CD4-positive, alpha-beta T cell treated with Interferon alpha-2 for 1 hour (primary cell): ENCODE measurements around the gene TBCB.
"Not testable (repeated sequence)": the region's sequence is repeated elsewhere in the genome, so short reads cannot be mapped to it uniquely, and the experiment has no call there.

ENCODE experiments used
- DNase-seq, 2 donors: peaks; one replicate each; pipeline ENCODE4 v3.0.0-alpha.2; 2020 to 2022

TBCB gene

DNA sequence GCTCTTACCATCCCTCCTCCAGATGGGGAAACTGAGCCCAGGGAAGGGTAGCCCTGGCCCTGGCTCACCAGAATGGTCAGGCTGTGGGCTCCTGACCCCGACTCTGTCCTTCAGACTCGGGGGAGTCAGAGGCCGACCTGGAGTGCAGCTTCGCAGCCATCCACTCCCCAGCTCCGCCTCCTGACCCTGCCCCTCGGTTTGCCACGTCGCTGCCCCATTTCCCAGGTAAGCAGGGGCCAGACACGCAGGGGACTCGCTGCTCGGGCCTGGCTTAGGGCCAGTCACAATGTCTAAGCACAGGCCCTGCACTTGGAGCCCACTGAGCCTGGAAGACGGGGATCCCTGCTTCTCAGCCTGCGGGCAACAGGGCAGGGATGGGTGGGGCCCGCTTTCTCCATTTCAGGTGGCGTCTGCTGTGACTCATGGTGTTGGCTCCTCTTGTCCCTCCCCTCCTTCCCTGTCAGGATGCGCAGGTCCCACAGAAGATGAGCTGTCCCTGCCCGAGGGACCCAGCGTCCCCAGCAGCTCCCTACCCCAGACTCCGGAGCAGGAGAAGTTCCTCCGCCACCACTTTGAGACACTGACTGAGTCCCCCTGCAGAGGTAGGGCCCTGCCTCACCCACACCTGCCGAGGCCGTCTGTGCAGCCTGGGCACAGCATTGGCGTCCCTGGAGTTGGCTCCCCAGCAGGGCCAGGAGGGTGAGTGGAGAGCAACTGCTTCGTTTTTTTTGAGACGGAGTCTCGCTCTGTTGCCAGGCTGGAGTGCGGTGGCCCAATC lies 13.5 kb upstream of the TBCB start:
- DNase-seq: no peak

DNA sequence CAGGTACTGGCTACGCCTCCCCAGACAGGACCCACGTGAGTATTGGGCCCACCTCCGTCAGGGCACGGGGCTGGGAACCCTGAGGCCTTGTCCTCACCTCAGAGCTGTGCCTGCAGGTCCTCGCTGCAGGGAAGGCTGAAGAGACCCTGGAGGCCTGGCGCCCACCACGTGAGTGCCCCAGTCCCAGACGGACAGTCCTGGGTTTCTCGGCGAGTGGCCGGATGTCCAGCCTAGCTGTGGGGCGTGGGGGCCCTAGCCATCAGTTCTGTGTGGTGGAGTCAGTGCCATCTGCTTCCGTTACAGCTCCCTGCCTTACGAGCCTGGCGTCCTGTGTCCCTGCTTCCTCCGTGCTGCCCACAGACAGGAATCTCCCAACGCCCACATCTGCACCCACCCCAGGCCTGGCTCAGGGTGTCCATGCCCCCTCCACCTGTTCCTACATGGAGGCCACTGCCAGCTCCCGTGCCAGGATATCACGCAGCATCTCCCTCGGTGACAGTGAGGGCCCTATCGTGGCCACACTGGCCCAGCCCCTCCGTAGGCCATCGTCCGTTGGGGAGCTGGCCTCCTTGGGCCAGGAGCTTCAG lies 12.1 kb upstream of the TBCB start:
- no peak for DNase-seq

DNA sequence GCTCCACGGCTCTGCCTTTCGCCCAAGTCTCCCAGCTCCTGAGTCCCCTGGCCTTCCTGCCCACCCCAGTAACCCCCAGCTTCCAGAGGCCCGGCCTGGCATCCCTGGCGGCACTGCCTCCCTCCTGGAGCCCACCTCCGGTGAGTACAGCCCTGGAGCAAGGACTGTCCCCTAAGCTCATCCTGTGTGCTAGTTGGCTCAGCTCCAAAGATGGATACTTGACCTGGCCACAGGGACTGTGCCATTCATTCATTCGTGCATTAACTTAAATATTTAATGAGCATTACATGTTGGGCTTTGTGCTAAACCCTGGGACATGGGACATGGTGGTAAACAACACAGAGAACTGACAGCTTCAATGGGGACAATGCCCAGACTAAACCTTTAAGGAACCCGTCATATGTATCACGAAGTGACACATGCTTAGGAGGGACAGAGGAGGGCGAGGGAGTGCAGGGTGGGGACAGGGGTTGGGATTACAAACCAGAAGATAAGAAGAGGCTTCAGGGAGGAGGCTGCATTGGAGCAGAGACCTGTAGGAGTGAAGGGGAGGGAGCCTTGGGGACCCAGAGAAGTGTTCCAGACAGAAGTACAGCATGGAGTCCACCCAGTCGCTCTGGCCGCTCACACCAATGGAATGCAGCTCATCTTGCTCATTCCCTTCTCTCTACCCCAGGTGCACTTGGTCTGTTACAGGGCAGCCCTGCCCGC lies 11.3 kb upstream of the TBCB start:
- DNase-seq: no peak

DNA sequence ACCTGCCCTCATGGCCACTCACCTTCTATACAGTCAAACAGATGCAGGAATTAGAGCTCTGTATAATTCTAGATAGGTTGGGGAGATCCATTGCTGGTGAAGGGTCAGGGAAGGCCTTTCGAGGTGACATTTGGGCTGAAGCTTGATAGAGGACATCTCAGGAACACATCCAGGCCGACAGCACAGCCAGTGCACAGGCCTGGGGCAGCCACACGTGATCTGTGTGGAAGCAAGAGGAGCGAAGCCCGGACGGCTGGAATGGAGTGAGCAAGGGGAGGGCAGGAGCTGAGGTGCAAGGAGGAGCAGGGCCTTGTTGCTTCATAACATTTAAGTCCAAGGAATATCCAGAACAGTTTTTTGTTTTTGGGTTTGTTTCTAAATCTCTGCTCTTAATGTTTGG lies 8.8 kb upstream of the TBCB start:
- no peak for DNase-seq

DNA sequence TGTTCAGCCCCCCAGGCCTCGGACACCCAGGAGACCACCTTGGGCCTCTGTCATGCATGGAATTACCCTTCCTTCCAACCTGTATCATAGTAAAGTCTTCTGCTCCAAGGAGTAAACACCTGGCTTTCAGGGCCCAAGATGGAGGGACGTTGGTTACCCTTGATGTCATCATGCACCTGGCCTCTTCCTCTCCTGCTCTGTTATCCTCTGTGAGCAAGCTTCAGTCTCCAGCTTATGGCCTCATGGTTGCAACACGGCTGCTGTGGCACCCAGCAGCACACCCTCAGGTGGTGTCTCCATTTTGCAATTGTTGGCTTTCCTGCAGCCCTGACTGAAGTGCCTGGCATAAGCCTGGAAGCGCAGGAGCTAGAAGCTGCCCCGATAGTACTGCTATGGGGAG lies 8.3 kb upstream of the TBCB start:
- DNase-seq: no peak

DNA sequence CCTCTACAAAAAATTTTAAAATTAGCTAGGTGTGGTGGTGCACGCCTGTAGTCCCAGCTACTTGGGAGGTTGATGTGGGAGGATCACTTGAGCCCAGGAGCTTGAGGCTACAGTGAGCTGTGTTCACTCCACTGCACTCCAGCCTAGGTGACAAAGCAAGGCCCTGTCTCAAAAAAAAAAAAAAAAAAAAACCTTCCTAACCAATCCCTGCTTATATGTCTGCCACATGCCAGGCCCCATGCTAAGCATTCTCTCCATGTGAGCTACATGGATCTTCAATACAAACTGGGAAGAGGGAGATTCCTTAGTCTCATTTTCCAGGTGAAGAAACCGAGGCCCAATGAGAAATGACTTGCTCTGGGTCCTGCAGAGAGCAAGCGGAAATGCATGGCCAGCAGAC lies 6.6 kb upstream of the TBCB start:
- DNase-seq: no peak

DNA sequence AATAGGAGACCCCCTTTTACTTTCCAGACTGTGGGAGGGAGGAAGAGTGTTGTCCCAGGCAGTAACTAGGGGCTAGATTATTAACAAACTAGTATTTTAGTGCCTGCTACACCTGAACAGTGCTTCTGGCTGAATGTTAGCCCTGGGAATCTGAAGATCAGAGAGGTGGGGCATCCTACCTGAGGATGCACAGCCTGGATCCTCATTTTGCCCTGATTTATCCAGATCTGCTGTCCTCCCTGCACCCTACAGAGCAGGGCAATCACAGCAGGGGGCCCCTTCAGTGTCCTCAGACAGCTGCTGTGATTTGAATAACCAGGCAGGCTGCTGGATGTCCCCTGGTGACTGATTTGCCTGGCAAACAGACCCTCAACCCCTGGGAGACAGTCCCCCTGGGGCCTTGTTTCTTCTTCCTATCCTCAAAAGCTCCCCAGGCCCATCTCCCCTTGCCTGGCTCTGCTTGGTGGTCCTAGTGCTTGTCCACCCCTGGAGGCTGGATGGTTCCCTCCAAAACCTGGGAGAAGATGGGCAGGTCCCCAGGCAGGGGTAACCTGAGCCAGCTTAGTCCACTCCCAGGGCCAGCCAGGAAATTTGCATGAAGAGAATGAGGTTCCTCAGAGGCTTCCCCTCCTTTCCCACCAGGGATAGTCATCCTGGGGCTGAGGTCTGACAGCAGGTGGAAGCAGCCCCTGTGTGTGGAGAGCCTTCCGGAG lies 4.6 kb upstream of the TBCB start, which contains the start of gene OVOL3:
Gene OVOL3, plus strand, starts transcription at position 657 of the 713 bp plus-strand sequence. CDS start 60 bp downstream, outside the sequence.
- DNase-seq: no peak

DNA sequence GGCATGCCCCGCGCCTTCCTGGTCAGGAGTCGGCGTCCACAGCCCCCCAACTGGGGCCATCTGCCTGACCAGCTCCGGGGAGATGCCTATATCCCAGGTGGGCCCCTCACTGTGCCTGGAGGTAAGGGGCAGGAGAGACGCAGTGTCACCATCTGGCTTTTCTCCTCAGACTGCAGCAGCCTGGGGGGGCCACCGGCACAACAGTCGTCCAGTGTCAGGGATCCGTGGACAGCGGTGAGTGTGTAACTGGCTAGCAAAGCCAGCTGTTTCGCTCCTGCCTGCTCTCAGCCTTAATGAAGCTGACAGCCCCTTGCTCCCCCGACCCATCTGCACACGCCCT lies 4.1 kb upstream of the TBCB start:
- DNase-seq: no peak

DNA sequence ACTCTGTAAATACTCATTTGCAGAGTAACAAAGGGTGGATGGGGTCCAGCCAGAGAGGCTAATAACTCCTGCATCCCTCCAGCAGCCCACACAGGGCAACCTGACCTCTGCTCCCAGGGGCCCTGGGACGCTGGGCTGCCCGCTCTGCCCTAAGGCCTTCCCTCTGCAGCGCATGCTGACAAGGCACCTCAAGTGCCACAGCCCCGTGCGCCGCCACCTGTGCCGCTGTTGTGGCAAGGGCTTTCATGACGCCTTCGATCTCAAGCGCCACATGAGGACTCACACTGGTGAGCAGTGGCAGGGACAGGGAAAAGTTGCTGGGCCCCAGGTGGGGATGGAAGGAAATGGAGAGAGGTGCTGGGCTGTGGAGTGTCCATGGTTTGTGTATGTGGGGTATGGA lies 2.6 kb upstream of the TBCB start:
- DNase-seq: no peak

DNA sequence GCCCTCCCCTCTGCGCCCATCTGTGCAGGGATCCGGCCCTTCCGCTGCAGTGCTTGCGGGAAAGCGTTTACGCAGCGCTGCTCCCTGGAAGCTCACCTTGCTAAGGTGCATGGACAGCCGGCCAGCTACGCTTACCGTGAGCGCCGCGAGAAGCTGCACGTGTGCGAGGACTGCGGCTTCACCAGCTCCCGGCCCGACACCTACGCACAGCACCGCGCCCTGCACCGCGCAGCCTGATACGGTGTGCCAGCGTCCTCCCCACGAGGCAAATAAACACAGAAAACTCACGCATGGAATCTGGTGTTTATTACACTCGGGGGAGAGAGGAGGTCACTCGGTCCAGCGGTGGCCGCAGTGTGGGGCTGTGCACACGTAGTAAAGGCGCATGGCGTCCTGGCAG lies 1.8 kb upstream of the TBCB start:
- DNase-seq: no peak

DNA sequence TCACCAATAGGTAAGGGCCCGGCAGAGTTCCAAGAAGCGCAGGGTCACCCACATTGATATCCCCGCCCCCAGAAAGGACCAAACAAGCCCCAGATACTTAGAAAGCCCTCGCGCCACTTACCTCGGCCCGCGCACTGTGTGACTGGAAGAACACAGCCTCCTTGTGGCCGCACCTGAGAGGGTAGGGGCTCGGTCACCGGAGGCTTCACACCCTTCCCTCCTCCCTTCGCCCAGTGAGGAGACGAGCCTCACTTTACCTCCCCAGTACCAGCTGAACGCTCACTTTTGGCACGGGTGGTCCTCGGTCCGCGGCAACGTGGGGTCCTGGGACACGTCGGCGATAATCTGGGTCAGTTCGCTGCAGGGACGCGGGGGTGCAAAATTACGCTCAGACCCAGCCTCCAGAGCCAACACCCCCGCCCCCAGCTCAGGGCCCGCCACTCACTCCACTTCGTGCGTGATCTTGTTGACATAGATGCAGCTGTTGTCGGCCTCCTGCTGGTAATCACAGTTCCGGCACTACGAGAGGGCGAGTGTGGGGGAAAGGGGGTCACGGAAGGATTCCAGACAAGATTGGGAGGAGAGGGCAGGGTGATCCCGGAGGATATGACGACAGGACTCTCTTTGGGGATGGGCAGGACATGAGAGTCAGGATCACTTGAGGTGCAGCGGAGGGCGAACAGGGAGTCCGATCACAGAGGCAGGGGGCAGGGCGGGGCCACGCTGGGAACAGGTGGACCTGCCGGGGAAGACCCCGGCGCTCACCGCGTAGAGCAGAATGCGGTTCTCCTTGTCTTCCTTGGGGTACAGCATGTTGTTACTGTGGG lies 1.2 kb upstream of the TBCB start:
- DNase-seq: peak in 1 of 2 donors; percentile 30

DNA sequence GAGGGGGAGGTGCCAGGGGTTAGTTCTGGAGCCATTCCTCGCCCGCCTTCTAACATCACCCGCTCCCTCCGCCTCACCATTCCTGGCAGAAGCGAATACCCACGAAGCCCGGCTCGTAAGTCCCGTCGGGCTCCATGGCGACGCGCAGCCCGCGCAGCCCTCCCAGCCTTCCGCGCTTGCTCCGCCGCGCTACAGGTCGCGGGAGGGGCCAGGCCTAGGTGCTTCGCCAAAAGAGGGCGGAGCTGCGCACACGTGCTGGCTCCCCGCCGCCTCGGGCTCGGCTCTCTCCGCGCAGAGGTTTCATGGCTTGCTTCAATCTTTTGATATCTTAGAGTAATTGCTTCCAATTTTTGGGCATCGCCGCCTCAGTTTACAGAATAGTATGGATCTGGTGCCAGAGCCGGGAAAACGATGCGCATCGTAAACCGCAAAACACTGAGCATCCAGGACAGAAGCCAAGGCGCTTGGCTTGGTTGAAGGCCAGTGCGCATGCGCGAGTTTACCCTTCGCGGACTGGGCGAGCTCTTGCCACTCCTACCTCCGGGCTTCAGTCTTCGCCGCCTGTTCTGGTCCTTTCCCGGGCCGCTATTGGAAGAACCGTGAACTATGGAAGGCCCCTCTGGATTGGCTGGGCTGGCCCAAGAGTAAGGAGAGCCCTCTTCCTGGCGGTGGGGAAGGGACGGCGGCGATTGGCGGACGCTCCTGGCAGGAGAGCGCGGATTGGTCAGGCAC lies 381 bp upstream of the TBCB start, which contains the start of gene POLR2I:
Gene POLR2I, minus strand, starts transcription at position 155 of the 732 bp plus-strand sequence. Its CDS starts 19 bp downstream, at position 136.
- DNase-seq: peak; percentile 100

DNA sequence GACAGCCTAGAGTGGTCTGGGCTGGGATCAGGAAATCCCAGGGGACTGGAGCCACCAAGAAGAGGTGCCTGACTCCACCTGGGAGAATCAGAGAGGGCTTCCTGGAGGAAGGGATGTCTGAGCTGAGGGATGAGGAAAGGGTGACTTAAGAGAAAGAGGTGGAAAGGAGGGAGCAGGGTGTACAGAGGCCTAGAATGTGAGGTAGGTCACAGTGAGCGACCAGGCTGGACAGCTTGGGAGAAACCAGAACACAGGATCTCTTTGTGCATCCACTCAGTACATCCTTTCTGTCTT lies 1.0 kb downstream of the TBCB start:
- DNase-seq: no peak

DNA sequence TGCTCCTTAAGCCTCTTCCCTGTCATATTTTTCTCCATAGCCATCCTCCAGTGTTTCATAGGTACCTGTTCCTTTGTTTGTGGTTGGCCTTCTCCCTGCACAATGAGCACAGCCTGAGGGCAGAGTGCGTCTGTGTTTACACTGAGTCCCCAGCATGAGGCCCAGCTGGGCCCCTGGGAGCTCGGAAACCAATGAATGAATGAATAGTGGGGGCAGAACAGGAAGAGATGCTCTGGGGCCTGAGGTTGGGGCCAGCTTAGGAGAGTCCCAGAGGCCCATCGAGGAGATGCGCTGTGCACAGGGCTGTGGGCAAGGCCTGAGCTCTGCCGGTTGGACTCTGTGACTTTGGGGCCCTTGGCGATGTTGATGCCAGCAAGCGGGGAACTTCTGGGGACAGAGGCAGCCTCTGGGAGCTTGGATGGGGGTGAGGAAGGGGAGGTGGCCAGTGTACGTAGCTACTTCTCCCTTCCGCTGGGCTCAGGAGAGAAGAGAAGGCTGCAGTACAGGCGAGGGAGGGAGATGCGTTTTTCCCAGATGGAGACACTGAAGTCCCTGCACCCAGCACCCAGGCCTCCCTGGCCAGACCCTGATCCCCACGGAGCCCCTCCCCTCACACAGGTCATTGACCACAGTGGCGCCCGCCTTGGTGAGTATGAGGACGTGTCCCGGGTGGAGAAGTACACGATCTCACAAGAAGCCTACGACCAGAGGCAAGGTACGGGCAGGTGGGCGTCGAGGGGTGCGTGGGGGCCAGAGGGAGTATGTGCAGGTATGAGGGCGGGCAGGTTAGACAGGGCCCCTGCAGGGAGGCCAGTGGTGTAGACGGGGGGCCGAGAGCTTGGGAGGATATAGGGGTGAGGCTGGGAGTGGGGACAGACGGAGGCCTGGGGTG lies 5.1 kb downstream of the TBCB start:
- DNase-seq: no peak

DNA sequence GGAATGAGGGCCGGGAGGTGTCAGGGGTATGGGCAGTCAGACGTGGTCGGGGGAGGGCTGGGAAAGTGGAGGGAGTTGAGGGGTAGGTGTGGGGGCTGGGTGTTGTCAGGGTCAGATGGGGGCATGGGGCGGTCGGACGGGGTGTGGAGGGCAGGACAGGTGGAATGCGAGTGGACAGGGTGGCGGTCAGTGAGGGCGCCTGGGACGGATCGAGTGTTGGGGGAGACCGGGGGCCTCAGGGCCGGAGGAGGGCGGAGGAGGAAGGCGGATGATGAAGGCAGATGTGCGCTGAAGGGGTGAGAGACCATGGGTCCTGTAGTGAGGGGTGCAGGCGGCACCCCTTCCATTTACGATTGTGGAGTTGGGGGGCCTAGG lies 5.7 kb downstream of the TBCB start:
- DNase-seq: no peak

DNA sequence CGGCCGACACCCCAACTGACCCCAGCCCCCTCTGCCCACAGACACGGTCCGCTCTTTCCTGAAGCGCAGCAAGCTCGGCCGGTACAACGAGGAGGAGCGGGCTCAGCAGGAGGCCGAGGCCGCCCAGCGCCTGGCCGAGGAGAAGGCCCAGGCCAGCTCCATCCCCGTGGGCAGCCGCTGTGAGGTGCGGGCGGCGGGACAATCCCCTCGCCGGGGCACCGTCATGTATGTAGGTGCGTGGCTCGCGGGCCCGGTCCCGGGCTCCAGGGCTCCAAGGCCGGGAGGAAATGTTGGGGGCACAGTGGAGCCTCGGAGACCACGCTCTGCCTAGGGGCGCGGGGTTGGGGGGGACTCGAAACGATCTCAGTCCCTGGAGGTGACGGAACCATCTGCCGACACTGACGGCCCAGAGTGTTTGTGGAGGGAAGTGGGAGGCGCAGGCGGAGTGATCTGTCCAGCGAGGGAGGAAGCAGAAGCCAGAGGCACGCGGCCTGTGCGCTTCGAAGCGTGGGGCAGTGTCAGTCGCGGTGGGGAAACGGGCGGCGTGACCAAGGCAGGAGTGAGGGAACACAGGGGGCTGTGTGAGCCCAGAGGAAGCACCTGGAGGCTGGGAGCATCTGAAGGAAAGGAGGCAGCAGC lies 6.3 kb downstream of the TBCB start:
- no peak for DNase-seq

DNA sequence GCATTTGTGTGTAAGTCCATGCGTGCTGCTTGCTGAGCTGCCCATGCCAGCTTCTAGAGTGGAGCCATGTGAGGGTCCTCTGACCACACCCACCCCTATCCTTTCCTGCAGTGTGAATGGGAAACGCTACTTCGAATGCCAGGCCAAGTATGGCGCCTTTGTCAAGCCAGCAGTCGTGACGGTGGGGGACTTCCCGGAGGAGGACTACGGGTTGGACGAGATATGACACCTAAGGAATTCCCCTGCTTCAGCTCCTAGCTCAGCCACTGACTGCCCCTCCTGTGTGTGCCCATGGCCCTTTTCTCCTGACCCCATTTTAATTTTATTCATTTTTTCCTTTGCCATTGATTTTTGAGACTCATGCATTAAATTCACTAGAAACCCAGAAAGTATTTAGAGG lies 10.3 kb downstream of the TBCB start:
- no peak for DNase-seq

DNA sequence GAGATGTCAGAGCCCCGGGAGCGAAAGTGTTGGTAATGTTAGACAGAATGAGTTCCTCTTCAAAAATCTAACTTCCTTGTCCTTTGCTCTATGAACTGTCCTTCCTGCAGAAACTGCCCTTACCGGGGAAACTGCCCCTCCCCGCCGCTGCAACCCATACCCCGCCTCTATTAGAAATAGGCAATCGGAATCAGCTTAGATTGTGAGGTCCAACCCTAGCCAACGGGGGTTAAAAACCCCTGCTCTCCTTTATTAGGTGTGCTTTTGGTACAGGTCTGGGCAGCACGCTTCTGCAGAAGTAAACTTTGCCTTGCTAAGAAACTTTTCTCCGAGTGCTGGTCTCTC lies 13.1 kb downstream of the TBCB start:
- no peak for DNase-seq

DNA sequence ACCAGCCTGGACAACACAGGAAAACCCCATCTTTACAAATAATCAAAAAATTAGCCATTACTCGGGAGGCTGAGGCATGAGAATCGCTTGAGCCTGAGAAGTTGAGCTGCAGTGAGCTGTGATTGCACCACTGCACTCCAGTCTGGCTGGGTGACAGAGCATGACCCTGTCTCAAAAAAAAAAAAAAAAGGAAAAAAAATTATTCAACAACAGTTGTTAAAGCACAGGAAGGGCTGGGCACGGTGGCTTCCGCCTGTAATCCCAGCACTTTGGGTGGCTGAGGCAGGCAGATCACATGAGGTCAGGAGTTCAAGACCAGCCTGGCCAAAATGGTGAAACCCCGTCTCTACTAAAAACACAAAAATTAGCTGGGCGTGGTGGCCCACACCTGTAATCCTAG lies 16.0 kb downstream of the TBCB start:
- peak; percentile 34 to 55 for DNase-seq

DNA sequence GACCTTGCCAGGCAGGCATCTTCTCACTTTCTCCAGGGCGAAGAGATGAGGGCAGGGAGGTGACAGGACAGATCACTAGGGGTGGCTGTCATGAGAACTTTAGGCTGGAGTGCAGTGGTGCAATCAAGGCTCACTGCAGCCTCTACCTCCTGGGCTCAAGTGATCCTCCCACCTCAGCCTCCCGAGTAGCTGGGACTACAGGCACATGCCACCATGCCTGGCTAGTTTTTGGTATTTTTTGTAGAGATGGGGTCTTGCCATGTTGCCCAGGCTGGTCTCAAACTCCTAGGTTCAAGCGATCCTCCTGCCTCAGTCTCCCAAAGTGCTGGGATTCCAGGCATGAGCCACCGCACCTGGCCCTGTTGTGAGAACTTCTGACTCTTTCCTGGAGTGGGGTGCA lies 19.6 kb downstream of the TBCB start:
- DNase-seq: not testable (repeated sequence)
